GM15510 (cell line): ENCODE measurements around the gene PDE4D.

Experiments
- POLR2A ChIP-seq: IDR thresholded peaks from 3 replicates; pipeline ENCODE4 v1.6.1; 2011; ENCODE audit warnings: borderline replicate concordance; ENCODE audit not compliant: insufficient read length; ENCODE audit errors: extremely low read depth

The PDE4D gene

DNA sequence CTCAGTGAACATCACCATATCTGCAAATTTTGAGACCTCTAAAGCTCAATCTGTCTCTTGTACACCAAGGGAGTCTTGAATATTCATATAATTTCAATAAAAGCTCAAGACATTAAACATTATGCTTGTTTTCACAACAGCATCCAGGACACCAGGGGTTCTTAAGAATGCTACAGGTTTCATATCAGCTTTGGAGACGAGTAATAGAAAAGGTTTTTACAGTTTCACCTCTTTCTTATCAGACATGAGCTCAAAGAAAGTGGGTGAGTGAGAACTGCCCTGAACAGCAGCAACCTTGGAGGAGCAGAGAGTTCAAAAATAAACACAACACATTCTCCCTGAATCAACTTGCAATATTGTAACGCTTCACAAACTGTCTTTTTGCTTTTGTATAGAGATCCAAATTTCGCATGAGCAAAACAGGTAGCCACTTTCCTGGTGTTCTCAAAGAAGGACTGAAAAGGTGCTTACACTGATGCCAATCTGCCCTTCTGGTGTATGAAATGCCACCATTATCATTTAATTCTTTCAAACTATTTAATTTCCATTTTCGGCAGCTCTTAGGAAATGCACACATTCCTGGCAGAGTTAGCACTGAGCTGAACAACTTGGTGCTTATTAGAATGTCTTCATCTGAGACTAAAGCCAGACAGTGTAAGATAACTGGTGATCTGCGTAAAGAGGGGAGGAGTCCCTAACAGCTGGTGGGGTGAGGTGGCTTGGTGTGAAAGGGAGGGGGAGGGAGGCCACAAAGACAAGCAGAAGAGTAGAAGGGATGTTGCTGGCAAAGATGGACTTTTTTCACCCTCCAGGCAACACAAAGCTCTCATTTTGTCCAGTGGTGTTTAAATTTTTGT lies 535.3 kb downstream of the PDE4D start:
- TF ChIP-seq POLR2A = no peak

DNA sequence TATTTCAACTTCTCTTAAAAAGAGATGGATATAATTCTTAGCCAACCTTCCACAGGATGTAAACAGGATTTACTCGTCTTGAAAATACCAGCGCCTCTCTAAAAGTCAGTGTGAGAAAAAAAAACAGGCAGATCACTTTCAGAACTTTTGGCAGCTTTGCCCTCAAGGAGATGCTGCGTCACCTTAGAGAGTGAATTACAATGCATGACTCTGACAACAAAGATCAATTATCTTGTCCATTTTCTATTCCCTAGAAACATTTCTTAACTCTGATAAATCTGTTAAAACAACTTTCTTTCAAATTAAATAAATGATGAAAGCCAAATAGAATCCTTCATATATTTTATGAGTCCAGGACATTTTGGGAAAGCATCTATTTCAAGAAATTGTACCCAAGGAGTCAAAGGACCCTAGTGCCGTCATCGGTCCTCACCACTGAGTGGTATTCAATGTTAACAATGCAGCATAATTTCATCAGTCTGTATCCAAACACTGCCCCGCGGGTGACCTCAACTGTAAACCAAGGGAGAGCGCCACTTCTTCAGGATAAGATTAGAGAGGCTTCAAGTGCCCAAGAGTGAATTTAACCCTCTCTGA lies 536.0 kb downstream of the PDE4D start:
- no peak for TF ChIP-seq POLR2A

DNA sequence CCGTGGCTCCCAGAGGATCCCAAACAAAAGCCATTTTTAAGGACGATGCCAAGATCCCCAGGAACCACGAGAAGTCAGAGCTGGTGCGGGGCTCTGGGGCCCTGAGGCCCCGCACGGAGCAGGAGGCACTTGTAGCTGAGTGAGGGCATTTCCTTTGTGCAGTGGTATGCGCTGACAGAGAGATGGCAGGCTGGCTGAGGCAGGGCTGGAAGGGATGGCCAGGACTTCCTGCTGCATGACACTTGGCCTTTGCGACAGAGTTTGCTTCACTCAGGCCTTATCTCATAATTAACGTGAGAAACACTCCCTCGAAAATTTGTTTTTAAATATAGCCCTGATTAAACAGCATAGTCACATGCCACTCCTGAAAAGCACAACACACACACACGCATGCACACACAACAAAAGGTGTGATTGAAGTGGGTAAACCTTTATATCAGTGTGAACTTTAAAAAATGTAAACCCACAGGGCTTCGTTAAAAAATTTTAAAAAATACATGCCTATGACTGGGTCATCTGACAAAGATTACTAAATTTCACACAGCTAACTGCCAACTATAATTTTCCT lies 536.6 kb downstream of the PDE4D start:
- TF ChIP-seq POLR2A = no peak

DNA sequence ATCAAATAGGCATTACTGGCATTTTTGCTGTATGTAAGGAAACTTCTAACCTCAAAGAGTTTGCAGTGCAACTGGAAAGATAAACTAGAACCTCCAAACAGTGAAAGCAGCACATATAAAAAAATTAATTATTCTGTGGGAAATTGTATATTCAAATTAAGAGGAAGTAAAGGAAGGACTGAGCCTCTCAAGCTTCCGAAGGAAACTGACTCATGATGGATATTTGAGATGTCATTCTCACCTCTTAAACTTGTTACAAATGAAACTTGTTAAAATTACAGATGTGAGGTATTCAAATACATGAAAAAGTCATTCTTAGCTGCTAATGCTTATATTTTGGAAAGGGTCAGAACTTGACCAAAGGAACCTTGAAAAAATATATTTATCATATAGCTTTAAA lies 538.7 kb downstream of the PDE4D start:
- no peak for TF ChIP-seq POLR2A

DNA sequence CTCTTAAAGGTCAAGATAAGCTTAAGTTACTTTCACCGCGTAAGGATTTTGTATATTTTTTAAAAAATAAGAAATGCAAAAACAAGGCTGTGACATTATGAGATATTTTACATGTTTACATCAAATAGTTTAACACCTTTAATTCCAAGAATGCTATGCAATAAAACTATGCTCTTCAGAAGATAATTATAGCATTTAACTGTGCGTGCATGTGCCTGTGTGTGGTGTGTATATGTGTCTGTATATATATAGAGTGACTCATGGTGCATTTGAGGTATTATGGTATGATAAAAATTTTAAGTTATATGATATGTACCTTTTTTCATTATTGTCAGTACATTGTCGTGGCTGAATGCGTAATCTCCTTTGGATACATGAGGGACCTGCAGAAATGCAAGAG lies 539.3 kb downstream of the PDE4D start:
- no peak for TF ChIP-seq POLR2A

DNA sequence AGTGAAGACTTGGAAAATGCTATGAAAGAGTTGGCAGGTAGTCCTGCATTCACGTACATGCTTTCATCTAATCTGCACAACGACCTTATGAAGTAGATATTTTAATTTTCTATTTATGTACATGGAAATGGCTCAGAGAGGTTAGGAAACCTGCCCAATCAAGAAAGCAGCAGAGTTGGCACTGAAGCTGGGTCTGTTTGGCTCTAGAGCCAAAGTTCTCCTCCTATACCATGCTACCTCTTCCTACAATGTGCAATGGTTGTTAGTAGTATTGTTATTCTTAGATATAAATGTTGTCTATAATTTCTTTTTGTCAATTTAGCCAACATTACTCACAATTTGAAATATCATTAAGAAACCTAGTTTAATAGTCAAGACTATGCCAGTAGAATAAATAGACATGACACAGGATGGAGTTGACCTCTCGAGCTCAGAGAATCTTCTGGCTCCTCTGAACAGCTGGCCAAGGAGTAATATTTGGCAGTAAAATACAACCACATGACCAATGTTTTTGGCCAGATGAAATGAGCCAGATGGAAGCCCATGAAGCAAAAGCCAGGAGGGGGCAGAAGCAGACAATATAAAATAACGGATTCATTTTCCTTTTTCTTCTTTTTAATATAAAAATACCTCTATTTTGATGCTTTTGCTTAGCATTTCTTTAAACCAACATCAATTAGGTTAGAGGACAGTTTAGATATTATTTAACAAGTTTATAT lies 542.3 kb downstream of the PDE4D start:
- TF ChIP-seq POLR2A = no peak

DNA sequence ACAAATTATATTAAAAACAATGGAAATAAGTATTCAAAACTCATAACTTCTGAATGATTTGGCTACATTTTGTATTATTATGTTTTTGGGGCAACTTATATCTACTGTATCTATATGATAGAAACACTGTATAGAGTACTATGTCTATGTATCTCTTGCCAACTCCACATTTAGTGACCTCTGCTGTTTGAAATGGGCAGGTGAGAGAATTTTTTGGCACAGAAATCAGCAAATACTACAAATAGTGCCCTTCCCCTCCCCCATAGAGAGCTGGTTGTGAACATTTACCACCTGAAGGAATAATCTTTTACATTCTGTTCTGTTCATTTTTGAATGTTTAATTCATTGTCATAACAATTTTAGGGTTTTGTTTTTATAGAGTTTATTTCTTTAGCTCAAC lies 545.3 kb downstream of the PDE4D start:
- no peak for TF ChIP-seq POLR2A

DNA sequence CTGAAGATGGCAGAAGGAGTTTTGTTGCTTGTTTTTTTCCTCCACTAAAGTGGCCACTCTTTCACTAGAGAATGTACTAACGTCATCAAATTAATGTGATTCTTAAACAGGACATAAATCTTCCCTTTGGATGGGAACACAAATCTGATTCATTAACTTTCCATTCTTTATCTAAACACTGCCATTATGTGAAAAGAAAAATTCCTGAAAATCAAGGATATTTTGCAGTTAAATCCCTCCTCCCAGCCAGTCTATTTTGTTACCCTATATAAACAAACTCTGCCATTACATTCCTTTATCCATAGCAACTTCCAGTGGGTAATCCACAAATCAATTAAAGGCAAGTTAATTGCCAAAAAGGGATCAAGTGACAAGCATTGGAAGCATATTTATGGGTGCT lies 546.5 kb downstream of the PDE4D start:
- TF ChIP-seq POLR2A = no peak

DNA sequence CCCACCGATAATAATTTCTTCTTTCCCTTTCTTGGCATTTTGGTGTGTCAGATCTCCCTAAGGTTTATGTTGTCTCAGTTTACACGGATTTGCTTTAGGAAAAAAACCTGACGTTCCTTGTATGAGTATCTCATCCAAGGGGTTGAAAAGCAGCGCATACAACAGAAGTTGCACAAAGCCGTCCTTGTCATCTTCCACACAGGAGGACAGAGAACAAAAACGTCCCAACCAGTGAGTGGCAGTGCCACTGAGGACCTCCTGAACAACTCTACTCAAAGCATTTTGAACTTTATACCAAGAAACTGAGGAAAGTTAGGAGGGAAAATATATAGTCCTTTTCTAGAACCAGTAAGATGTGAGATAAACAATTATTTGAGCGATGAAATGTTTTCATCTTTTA lies 547.0 kb downstream of the PDE4D start:
- no peak for TF ChIP-seq POLR2A

DNA sequence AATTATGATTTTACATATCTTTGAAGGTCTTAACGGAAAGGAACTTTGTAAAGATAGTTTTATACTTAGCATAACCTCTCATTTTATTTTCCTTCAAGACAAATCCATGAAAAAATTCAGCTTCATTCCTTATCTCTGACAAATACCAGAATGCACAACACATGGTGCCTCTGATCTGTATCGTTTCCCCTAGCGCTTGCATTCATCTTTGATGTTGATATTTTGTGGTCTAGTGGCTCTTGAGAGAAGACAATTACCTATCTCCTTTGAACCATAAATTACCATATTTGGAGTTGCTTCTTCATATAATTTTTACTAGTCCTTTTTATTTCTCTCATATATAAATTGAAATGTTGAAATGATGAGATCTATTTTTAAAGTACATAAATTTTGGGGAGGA lies 551.3 kb downstream of the PDE4D start:
- no peak for TF ChIP-seq POLR2A

DNA sequence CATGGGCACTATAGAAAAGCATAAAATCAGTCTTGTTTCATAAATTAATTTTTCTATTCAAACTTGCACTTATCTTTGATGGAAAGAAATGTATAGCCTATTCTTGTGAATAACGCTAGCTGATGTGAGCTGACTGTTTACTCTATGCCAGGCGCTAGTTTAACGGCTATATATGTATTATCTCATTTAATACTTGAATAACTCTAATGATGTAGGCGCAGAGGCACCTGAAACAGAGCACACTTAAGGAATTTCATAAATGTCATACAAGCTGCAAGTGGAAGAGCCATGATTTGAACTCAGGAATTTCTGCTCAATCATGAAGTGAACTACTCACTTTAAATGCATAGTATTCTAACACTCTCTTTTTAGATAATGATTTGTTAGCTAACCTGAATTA lies 551.8 kb downstream of the PDE4D start:
- no peak for TF ChIP-seq POLR2A

DNA sequence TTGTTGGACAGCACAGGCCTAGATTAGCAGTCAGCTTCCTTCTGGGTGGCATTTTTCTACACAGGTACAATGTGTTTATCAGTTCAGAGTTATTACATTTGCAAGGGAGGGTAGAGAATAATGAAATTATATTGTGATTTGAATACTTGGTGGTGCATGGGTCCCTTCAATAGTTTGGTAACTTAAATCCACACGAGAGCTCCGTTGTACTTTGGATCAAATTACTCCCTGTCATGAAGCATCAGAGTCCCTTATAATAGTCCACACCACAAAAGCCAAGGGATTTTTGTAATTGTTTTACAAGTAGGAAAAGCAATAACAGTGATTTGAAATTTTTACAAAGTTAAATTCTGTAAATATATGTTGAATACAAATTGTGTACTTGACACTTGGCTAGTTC lies 552.4 kb downstream of the PDE4D start:
- TF ChIP-seq POLR2A = no peak

DNA sequence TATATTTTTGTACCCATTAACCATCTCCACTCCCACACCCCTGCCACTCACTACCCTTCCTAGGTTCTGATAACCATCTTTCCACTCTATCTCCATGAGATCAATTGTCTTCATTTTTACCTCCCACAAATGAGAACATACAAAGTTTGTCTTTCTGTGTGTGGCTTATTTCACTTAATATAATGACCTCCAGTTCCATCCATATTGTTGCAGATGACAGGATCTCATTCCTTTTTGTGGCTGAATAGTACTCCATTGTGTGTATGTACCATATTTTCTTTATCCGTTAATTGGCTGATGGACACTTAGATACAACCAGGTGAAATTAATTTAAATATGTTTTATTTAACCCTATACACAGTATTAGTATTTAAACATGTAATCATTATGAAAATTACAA lies 552.9 kb downstream of the PDE4D start:
- no peak for TF ChIP-seq POLR2A

DNA sequence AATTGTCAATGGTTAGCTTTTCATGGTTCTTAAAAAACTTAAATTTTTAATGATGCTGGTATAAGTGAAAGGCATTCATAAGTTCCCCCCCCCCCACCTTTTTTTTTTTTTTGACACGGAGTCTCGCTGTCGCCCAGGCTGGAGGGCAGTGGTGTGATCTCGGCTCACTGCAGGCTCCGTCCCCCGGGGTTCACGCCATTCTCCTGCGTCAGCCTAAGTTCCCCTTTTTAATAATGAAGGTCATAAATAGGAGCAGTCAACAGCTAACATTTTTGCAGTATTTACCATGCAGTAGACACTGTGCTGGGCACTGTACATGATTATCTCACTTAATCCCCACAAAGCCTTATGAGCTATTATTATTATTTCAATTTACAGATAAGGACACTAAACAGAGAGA lies 556.3 kb downstream of the PDE4D start:
- TF ChIP-seq POLR2A = no peak

DNA sequence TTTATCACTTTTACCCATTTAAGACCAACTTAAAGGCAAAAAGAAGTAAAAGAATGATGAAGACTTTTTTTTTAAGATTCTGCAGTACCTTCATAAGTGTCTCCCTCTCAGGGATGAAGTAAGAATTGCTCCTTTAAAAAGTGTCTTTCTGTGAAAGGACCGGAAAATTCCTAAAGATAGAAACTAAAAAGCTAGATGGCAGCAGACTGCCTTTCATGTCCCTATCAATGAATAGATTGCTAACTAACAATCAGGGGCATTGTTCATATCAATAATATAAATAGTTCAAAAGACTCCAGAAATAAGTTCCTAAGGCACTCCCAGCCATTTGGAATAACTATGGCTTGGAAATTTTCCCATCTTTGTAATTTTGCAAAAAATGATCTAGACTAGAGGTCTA lies 558.0 kb downstream of the PDE4D start:
- no peak for TF ChIP-seq POLR2A

DNA sequence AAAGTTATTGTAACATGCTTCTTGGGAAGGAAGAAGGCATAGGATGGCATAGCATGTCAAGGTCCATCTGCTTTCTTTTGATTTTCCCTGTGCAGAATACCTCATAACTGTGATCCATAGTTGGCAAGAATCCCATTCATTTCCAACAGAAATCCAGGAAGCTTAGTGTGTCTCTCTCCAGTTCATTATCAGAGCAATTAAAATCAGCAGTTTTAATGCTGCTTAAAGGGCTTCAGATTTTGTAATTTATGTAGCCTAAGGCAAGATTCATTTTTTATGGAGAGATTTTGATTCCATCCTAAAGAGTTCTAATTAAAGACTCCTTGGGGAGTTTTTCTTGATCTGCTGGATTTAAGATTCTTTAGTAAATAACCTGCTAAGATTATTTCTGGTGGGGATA lies 560.1 kb downstream of the PDE4D start:
- no peak for TF ChIP-seq POLR2A

DNA sequence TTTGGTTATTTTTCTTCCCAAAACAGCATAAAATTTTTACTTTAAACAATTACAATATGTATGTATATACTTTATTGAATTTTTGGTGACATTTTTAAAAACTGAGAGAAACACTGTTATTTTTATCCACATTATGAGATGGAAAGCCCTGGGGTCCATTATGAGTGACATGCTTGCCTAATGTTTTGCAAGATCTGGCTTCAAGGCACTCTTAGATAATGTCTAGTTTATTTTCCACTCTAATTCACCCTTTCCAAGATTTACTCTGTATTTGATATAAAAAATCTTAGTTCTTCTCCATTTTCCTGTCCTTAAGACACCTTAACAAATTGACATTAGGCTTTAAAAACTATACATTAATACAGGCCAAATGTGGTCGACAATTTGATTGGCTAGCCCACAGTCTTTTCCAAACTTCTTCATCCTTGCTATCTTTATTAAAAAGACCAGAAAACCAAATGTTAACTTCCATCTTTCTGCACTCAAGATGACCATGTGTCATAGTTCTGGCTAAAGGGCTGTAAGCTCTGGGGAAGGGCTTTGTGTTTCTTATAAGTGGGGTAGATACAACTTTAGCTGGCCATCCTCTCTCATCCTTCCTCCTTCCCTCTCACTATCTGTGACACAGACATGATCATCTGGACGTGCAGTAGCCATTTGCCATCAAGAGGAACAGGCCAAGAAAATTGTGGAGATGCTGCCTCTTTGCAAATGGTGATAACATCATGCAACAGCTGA lies 561.1 kb downstream of the PDE4D start:
- no peak for TF ChIP-seq POLR2A
